Omental fat pad (tissue), 4 donors: ENCODE data around the gene KIF3B. TPM values are rescaled to one million over a fixed set of nuclear protein-coding genes. Genes with fewer than 3 reads are reported as not detected.

Experiments used
- ATAC-seq: fragments of 150-250 bp; one replicate; pipeline ENCODE4 v1.9.1; 2016; ENCODE audit warnings: mild to moderate bottlenecking, moderate library complexity; ENCODE audit not compliant: low FRiP score
- DNase-seq: peaks from one replicate; pipeline ENCODE4 v3.0.0-alpha.2; 2019; ENCODE audit warnings: low spot score
- total RNA-seq, 4 donors: library from RNA; depleted of rRNA; stranded (reverse); fragments of >200 nt; gene quantifications; one replicate each; pipeline ENCODE4 v1.1.0, GENCODE V29; 2016
- TF ChIP-seq, protein P1 (sequence below), 3 donors: fragments of 450-650 bp; IDR thresholded peaks; one replicate each; pipeline ENCODE4 v1.5.1; 2016 to 2017; ENCODE audit warnings: antibody characterized with exemption in 3 of 3, mild to moderate bottlenecking in 3 of 3, moderate library complexity in 2 of 3

KIF3B gene
- 10 to 100 TPM; 19.9 to 25.4 (median 22.7) TPM for total RNA-seq

DNA sequence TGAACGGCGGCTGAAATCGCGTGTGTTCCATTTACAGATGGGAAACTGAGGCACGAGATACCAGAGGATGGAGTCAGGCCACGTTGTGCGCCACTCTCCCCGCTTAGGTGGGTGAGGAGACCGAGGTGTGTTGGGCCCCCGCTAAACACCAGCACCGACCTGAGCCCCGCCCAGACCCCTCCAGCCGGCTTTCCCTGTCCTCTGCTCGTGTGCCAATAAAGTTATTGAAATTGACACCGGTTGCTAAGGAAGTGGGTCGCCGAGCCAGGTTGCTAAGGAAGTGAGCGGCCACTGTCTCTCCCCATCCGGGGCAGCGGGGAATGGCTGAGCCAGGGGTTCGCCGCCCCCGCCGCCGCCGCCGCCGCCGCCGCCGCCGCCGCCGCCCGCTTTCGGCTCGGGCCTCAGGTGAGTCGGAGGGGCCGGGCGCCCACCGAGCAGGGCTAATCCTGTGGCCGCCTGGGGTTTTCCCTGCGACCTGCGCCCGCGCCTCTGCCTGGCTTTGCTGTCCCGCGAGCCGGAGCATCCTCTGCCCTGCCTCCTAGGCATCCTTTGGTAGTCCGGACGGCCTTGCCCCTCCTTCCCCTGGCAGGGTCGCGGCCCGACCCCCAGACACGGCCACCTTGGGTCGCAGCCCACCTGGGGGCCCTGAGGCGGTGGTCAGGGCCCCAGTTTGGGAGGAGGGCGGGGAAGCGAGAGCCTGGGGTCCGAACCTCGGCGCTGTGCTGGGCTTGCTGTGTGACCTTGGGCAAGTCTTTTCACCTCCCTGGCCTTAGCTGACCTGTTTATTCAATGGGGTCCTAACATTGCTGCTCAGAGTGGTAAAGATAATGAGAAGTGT lies at the start of gene KIF3B:
Gene KIF3B (plus strand): TSS at position 291 of the 838 bp plus-strand sequence. CDS start 32,127 bp downstream, outside the sequence.
- ATAC-seq, result peak; percentile 92
- TF ChIP-seq, protein P1, sequence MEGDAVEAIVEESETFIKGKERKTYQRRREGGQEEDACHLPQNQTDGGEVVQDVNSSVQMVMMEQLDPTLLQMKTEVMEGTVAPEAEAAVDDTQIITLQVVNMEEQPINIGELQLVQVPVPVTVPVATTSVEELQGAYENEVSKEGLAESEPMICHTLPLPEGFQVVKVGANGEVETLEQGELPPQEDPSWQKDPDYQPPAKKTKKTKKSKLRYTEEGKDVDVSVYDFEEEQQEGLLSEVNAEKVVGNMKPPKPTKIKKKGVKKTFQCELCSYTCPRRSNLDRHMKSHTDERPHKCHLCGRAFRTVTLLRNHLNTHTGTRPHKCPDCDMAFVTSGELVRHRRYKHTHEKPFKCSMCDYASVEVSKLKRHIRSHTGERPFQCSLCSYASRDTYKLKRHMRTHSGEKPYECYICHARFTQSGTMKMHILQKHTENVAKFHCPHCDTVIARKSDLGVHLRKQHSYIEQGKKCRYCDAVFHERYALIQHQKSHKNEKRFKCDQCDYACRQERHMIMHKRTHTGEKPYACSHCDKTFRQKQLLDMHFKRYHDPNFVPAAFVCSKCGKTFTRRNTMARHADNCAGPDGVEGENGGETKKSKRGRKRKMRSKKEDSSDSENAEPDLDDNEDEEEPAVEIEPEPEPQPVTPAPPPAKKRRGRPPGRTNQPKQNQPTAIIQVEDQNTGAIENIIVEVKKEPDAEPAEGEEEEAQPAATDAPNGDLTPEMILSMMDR (IDR thresholded peaks at IDR 0.05), result no peak
- DNase-seq, result peak; percentile 54

DNA sequence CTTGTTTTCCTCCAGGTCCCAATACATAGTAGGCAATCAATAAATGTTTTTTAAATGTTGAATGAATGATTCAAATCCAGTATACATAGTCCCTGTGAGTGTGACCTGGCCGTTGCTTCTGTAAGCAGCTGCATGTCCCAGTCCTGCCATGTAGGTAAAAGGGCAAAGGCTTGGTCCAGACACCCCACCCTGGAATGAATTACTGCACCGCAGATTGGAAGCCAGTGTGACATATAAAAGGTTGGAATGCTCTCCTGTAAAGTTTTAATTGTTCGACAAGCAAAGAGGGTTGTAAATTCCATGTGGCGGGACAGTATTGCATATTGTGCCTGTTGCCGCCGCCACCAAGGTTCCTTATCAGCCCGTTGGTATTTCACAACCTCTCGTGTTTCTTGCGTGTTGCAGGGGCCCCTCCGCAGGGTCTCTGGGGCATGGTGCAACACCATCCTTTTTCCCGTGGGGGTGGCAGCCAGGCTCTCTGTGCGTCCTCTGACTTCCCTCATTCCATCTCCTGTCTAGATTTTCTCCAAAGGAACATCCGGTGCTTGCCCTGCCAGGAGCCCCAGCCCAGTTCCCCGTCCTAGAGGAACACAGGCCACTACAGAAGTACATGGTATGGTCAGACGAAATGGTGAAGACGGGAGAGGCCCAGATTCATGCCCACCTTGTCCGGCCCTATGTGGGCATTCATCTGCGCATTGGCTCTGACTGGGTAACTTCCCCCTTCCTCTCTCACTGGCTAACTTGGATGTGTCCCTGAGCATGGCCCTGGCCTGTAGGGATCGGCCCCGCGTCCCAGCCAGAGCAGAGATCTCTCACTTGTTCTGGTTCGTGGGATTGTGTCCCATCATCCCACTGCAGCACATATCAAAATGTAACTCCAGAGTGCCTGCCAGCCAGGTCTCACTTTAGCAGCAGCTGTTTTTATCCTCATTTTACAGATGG lies 49.4 kb upstream of the KIF3B start:
- ATAC-seq (no peak), DNase-seq (no peak)
- TF ChIP-seq, protein P1 (IDR thresholded peaks at IDR 0.05), result no peak

DNA sequence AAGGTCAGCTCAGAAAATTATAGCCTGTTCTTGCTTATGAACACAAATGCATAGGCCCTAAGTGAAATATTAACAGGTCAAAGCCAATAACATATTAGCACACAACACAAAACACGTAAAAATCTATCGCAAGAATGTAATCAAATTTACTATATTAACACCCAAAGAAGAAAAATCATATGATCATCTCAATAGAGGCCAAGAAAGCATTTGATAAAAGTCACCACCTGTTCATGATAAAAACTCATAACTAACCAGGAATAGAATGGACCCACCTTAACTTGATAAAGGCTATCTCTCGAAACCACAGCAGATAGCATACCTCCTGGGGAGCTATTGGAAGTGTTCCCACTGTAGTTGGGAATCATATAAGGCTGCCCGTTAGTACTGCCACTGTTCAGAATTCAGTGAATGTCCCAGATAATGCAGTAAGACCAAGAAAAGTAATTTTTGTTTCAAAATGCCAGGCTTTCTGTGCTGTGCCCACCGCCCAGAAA lies 48.2 kb upstream of the KIF3B start:
- TF ChIP-seq, protein P1 (IDR thresholded peaks at IDR 0.05), result no peak
- ATAC-seq, result no peak
- DNase-seq, result no peak

DNA sequence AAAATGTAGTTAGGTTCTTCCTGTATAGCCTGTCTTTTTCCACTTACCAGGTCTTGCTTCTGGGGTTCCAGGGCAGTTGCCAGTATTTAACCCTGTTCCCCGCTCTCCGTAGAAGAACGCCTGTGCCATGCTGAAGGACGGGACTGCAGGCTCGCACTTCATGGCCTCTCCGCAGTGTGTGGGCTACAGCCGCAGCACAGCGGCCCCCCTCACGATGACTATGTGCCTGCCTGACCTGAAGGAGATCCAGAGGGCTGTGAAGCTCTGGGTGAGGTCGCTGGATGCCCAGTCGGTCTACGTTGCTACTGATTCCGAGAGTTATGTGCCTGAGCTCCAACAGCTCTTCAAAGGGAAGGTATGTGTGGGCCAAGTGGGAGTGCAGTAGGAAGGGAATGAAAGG lies 46.7 kb upstream of the KIF3B start:
- DNase-seq, result no peak
- TF ChIP-seq, protein P1 (IDR thresholded peaks at IDR 0.05), result no peak
- ATAC-seq, result no peak

DNA sequence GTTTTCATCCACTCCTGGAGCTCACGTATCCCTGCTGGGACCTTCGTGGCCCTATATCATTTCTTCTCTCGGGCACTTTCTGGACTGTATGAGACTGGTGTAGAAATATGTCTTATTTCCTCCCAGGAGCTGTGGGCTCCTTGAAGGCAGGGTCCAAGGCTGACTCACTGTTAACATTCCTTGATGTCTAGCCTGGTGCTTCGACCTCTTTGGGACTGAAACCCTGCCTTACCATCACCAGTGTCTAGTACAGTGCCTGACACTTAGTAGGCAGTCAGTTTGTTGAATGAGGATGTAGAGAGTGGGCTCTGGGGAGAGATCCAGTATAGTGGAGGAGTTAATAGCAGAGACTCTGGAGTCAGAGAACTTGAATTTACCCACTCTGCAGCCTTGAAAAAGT lies 46.2 kb upstream of the KIF3B start:
- DNase-seq (no peak), ATAC-seq (no peak)
- TF ChIP-seq, protein P1 (IDR thresholded peaks at IDR 0.05), result no peak

DNA sequence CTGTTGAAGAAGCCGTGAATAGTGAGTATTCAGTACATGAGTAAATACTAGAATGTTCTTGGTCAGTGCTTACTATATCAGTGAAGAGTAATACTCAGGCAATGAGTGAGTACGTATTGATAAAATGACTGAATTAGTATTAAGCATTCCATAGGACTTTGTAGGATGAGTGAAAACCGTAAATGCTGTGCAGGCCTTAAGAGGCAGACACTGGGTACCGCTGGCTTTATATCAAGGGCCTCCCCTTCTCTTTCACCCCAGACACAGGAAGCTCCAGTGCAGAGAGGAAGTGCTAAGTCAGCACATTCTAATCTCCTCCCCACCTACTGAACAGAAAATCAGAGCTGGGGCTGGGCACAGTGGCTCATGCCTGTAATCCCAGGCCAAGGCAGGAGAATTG lies 45.6 kb upstream of the KIF3B start:
- ATAC-seq (no peak), DNase-seq (no peak)
- TF ChIP-seq, protein P1 (IDR thresholded peaks at IDR 0.05), result no peak
